Ovary (tissue), 3 donors: Measurements from ENCODE around the gene NELL2.

Experiments used
- CTCF ChIP-seq, 3 donors: fragments of 450-650 bp in 2 of 3; fragments of 200-600 bp in 1 of 3; IDR thresholded peaks; one replicate each; pipeline versions ENCODE4 v1.5.1 to v1.8.0; 2016 to 2022; ENCODE audit warnings: antibody characterized with exemption in 3 of 3, mild to moderate bottlenecking in 1 of 3
- POLR2A ChIP-seq: fragments of 450-650 bp; IDR thresholded peaks from one replicate; pipeline ENCODE4 v1.6.1; 2017; ENCODE audit warnings: antibody characterized with exemption, mild to moderate bottlenecking, moderate library complexity
- donor health status: DM: no; HTN: no; CAD: no.

- TF ChIP-seq CTCF (IDR thresholded peaks at IDR 0.05) (no peak), POLR2A (no peak)
These were observed 41.0 kb upstream of the NELL2 start for GRCh38 chr12:44917141-44917540.
